Neural progenitor cell (in vitro differentiated cells): ENCODE measurements around the gene RCSD1.

Experiments
- EZH2 ChIP-seq: fragments of 200-600 bp; sonication (generic); IDR thresholded peaks from 2 replicates; pipeline ENCODE4 v1.6.1; 2017; ENCODE audit warnings: antibody characterized with exemption, mild to moderate bottlenecking, moderate library complexity
- EZH2phosphoT487 ChIP-seq: fragments of 200-600 bp; sonication (generic); IDR thresholded peaks from 2 replicates; pipeline ENCODE4 v1.6.1; 2017; ENCODE audit warnings: antibody characterized with exemption
- TF ChIP-seq, protein P1 (sequence below): fragments of 200-600 bp; sonication (generic); IDR thresholded peaks from 2 replicates; pipeline ENCODE4 v1.5.1; 2017; ENCODE audit warnings: antibody characterized with exemption, mild to moderate bottlenecking

GRCh38 chr1:167673265-167673664 lies 43.2 kb downstream of the RCSD1 start:
- no peak for TF ChIP-seq EZH2phosphoT487
- TF ChIP-seq, protein P1, sequence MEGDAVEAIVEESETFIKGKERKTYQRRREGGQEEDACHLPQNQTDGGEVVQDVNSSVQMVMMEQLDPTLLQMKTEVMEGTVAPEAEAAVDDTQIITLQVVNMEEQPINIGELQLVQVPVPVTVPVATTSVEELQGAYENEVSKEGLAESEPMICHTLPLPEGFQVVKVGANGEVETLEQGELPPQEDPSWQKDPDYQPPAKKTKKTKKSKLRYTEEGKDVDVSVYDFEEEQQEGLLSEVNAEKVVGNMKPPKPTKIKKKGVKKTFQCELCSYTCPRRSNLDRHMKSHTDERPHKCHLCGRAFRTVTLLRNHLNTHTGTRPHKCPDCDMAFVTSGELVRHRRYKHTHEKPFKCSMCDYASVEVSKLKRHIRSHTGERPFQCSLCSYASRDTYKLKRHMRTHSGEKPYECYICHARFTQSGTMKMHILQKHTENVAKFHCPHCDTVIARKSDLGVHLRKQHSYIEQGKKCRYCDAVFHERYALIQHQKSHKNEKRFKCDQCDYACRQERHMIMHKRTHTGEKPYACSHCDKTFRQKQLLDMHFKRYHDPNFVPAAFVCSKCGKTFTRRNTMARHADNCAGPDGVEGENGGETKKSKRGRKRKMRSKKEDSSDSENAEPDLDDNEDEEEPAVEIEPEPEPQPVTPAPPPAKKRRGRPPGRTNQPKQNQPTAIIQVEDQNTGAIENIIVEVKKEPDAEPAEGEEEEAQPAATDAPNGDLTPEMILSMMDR: no peak
- no peak for TF ChIP-seq EZH2
